HG03460 (cell line): ENCODE data around the gene PEX3.

Experiments used
- ATAC-seq: cut with Tn5 transposase; IDR thresholded peaks from one replicate; pipeline ENCODE4 v1.9.1; 2021; ENCODE audit not compliant: unreplicated experiment

The PEX3 gene

GRCh38 chr6:143450453-143451371, at the start of gene PEX3, which contains the start of gene ADAT2:
PEX3 (plus strand) TSS chr6:143450805; CDS start chr6:143451043, 238 bp downstream.
ADAT2 (minus strand) TSS chr6:143450695; CDS start chr6:143450658, 37 bp downstream.
- peak; percentile 92 for ATAC-seq

GRCh38 chr6:143401068-143401446, 49.5 kb upstream of the PEX3 start:
- no peak for ATAC-seq

GRCh38 chr6:143401636-143402370, 48.8 kb upstream of the PEX3 start:
- no peak for ATAC-seq

GRCh38 chr6:143402721-143403336, 47.8 kb upstream of the PEX3 start:
- no peak for ATAC-seq

- no peak for ATAC-seq
These were observed 45.0 kb upstream of the PEX3 start for GRCh38 chr6:143405373-143406154.

GRCh38 chr6:143406673-143407072, 43.9 kb upstream of the PEX3 start:
- no peak for ATAC-seq

GRCh38 chr6:143408151-143408786, 42.3 kb upstream of the PEX3 start:
- no peak for ATAC-seq

- no peak for ATAC-seq
These were observed 41.8 kb upstream of the PEX3 start for GRCh38 chr6:143408787-143409162.

GRCh38 chr6:143410859-143411270, 39.7 kb upstream of the PEX3 start:
- no peak for ATAC-seq

GRCh38 chr6:143414769-143415168, 35.8 kb upstream of the PEX3 start:
- no peak for ATAC-seq

- no peak for ATAC-seq
These were observed 31.1 kb upstream of the PEX3 start for GRCh38 chr6:143419526-143419925.

GRCh38 chr6:143426026-143426425, 24.6 kb upstream of the PEX3 start:
- ATAC-seq, result no peak

GRCh38 chr6:143427109-143427817, 23.3 kb upstream of the PEX3 start:
- peak; percentile 100 for ATAC-seq

GRCh38 chr6:143429970-143430369, 20.6 kb upstream of the PEX3 start:
- no peak for ATAC-seq

GRCh38 chr6:143431226-143431625, 19.4 kb upstream of the PEX3 start:
- ATAC-seq, result no peak

GRCh38 chr6:143432588-143432987, 18.0 kb upstream of the PEX3 start:
- no peak for ATAC-seq

GRCh38 chr6:143441010-143441409, 9.6 kb upstream of the PEX3 start:
- no peak for ATAC-seq

GRCh38 chr6:143441680-143442545, 8.7 kb upstream of the PEX3 start:
- ATAC-seq, result no peak

- ATAC-seq, result no peak
These were observed 7.5 kb upstream of the PEX3 start for GRCh38 chr6:143443096-143443495.
